Naive thymus-derived CD8-positive, alpha-beta T cell (primary cell): Measurements from ENCODE around the gene VCL. TPM values are rescaled to one million over a fixed set of nuclear protein-coding genes. Genes with fewer than 3 reads are reported as not detected.

Experiments
- ATAC-seq, 2 donors: fragments of 150-1000 bp; cut with Tn5 transposase in 1 of 2; sonication (Bioruptor Pico), chemical (Tn5 transposase) in 1 of 2; 1 replicate in 1 of 2; 2 replicates in 1 of 2; pipeline ENCODE4 v1.10.0; 2021; ENCODE audit warnings: mild to moderate bottlenecking in 2 of 2, moderate library complexity in 2 of 2
- POLR2A ChIA-PET: fragments of 350-600 bp; sonication (Branson Sonifier 250); formaldehyde crosslinking; loops from one replicate; lab custom pipeline; 2021; ENCODE audit warnings: antibody characterized with exemption; lab: Charles Lee
- DNase-seq, 10 donors: peaks; one replicate each; pipeline versions ENCODE4 v3.0.0 to v3.0.0-alpha.2; 2020 to 2022
- H3K27ac Mint-ChIP-seq, 10 donors: one replicate each; pipeline ENCODE4 v1.8.0; 2020 to 2022; ENCODE audit warnings: mild to moderate bottlenecking in 10 of 10, mixed read lengths in 10 of 10, moderate library complexity in 4 of 10, inconsistent platforms in 1 of 10
- H3K27me3 Mint-ChIP-seq, 5 donors: one replicate each; pipeline ENCODE4 v1.8.0; 2021 to 2022; ENCODE audit warnings: mixed read lengths in 5 of 5
- H3K36me3 Mint-ChIP-seq, 3 donors: one replicate each; pipeline ENCODE4 v1.8.0; 2020 to 2022; ENCODE audit warnings: mixed read lengths in 3 of 3, mild to moderate bottlenecking in 2 of 3, inconsistent platforms in 1 of 3
- H3K4me1 Mint-ChIP-seq, 4 donors: one replicate each; pipeline ENCODE4 v1.8.0; 2021 to 2022; ENCODE audit warnings: mixed read lengths in 4 of 4
- H3K4me3 Mint-ChIP-seq, 10 donors: one replicate each; pipeline ENCODE4 v1.8.0; 2020 to 2022; ENCODE audit warnings: mild to moderate bottlenecking in 10 of 10, mixed read lengths in 10 of 10, moderate library complexity in 6 of 10, inconsistent platforms in 1 of 10
- H3K9me3 Mint-ChIP-seq, 9 donors: one replicate each; pipeline ENCODE4 v1.8.0; 2020 to 2022; ENCODE audit warnings: mixed read lengths in 9 of 9, mild to moderate bottlenecking in 3 of 9, inconsistent platforms in 1 of 9, moderate library complexity in 1 of 9
- polyA plus RNA-seq, 3 donors: library from polyadenylated mRNA; unstranded; fragments of 300-500 nt; fragmentation: Illumina TruSeq; gene quantifications; one replicate each; pipeline ENCODE4 v1.2.3, GENCODE V29; 2021
- total RNA-seq, 8 experiments: library from RNA in 2 of 8; stranded (reverse) in 2 of 8; gene quantifications; one replicate each; pipeline ENCODE4 v1.2.3 and lab custom pipeline; 2021 to 2026

Gene VCL
- total and polyA plus RNA-seq, 5 experiments from 2014 or later = 5.0 to 21.2 (median 7.8) TPM

DNA sequence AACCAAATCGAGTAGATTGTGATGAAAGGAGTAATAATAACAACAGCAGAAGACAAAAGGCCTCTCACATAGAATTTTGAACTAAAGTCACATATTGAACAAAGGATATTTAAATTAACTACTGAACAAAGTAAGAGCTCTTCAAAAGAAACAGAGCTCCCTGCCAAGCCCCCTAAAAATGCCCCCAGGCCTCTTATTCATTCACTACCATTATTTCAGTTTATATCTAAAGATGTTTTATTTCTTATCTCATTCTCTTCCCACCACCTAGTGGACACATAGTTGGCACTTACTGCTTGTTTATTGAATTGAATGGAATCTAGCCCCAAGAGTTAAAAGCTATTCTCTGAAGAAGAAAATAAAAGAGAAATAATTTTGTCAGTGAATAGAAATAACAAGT lies 37.4 kb downstream of the VCL start:
- H3K36me3 Mint-ChIP-seq = no peaks in the 10 kb centered on the region
- H3K4me3 Mint-ChIP-seq = no peak overlapping the region
- H3K27me3 Mint-ChIP-seq = no peaks in the 10 kb centered on the region
- ATAC-seq (no peak), DNase-seq (peak in 1 of 10 donors; percentile 5)
- H3K4me1 Mint-ChIP-seq = peaks cover 6 to 51% (median 16%) of the 10 kb centered on the region in 4 donors
- POLR2A ChIA-PET = interaction anchor here (0.7 kb wide), 2 partner anchors 124 to 1148 kb away, joined by 3 to 4 read pairs; no protein-coding TSS in a partner anchor
- no peaks in the 10 kb centered on the region for H3K9me3 Mint-ChIP-seq
- H3K27ac Mint-ChIP-seq = peak overlapping the region in 6 of 10 donors; percentile 4 to 63 (median 42)

DNA sequence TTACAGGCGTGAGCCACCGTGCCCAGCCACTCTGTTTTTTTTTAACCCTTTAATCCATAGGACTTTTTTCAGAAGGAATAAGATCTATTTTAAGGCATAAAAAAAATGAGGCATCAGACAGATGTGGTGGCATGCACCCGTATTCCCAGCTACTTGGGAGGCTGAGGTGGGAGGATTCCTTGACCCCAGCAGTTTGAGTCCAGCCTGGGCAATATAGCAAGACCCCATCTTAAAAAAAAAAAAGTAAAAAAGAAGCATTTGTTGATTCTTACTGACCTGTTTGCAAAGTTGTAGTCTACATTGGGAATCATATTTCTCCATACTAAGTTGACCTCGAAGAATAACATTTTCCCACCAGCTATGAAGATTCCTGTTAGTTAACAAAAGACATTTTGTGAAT lies 38.6 kb downstream of the VCL start:
- Mint-ChIP-seq H3K27ac (no peak overlapping the region), H3K4me1 (peaks cover 6 to 47% (median 12%) of the 10 kb centered on the region in 4 donors), H3K36me3 (no peaks in the 10 kb centered on the region), H3K4me3 (no peak overlapping the region), H3K27me3 (no peaks in the 10 kb centered on the region), H3K9me3 (no peaks in the 10 kb centered on the region)
- POLR2A ChIA-PET = no interaction called here
- ATAC-seq (no peak), DNase-seq (no peak)

DNA sequence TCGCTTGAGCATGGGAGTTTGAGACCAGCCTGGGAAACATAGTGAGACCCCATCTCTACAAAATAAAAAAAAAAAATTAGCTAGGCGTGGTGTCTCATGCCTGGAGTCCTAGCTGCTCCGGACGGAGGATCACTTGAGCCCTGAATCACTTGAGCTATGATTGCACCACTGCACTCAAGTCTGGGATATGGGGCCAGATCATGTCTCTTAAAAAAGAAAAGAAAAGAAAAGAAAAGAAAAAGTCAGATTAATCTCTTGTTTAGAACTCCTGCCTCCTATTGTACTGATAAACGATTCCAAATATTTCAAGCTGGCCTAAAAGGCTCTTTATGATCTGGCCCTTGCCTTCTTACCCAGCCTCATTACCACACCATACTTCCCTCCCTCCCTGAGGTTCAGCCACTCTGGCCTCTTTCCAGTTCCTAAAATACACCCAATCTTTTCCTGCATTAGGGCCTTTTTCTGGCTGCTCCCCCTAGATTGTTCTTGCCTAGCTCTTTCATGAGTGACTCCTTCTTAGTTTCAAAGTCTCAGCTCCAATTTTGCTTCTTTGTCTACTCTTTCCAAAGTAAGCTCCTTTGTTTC lies 41.7 kb downstream of the VCL start:
- POLR2A ChIA-PET = no interaction called here

DNA sequence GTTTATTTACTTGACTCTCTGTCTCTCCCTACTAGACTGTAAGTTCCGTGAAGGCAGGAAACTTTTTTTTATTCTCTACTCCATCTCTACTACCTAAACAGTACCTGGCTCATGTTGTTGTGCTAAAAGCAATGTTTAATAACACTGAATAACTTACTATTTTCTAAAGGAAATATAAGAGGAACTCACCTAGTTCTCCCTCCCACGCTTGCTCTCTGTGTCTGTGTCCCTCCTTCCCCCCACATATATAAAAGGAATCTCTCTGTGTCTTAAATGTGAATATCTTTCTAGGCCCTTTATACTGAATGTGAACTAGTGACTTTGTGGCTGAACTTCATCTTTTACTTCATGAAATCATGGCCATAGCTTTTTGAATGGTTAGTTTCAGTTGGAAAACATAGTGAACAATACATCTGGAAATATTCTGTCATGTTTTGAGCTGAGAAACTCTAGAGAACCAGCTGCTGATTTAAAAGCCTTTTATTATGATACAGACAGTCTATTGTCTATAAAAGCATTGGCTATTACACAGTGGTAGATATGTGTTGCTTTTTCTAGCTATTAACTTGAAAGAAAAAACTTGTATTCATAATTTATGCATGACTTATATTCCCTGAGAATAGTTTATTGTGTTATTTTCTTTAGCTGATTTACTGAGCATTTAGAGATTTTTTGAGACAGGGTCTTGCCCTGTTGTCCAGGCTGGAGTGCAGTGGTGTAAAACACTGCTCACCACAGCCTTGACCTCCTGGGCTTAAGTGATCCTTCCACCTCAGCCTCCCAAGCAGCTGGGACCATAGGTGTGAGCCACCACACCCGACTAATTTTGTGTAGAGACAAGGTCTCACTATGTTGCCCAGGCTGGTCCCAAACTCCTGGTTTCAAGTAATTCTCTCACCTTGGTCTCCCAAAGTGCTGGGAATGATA lies 42.5 kb downstream of the VCL start:
- POLR2A ChIA-PET = interaction anchor here (0.5 to 0.6 kb wide), 2 partner anchors 44 to 143 kb away, joined by 4 to 5 read pairs; no protein-coding TSS in a partner anchor
- Mint-ChIP-seq H3K27me3 (no peaks in the 10 kb centered on the region), H3K9me3 (no peaks in the 10 kb centered on the region), H3K4me1 (peaks cover 0 to 21% (median 2%) of the 10 kb centered on the region in 4 donors), H3K36me3 (peaks cover 0 to 13% (median 7%) of the 10 kb centered on the region in 3 donors), H3K4me3 (no peak overlapping the region), H3K27ac (peak overlapping the region in 2 of 10 donors; percentile 11 to 51)
- ATAC-seq = no peak
- DNase-seq = no peak

More for the DNA sequence above, 41.7 kb downstream of the VCL start:
- H3K4me3 Mint-ChIP-seq = no peak overlapping the region
- no peaks in the 10 kb centered on the region for H3K27me3 Mint-ChIP-seq
- peak overlapping the region in 2 of 10 donors; percentile 11 to 55 for H3K27ac Mint-ChIP-seq
- ATAC-seq = no peak
- H3K36me3 Mint-ChIP-seq = peaks cover 0 to 8% (median 6%) of the 10 kb centered on the region in 3 donors
- DNase-seq = no peak
- H3K4me1 Mint-ChIP-seq = peaks cover 0 to 30% (median 5%) of the 10 kb centered on the region in 4 donors
- H3K9me3 Mint-ChIP-seq = no peaks in the 10 kb centered on the region

DNA sequence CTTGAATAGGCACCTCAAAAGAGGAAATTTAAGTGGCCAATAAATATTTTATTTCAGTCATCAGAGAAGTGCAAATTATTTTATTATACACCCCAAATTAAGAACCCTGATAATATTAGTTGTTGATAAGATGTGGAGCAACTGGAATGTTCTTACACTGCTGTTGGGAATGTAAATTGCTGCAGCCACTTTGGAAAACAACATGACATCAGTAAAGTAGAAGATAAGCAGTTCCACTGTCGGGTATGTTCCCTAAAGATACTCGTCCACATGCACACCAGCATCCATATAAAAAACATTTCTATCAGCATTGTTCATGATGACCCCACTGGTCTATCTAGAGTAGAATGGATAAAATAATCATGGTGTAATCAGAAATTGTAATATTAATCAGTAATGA lies 46.5 kb downstream of the VCL start:
- Mint-ChIP-seq H3K27ac (no peak overlapping the region), H3K9me3 (no peaks in the 10 kb centered on the region), H3K4me1 (peaks cover 0 to 21% (median 2%) of the 10 kb centered on the region in 4 donors), H3K27me3 (no peaks in the 10 kb centered on the region), H3K36me3 (peaks cover 0 to 15% (median 8%) of the 10 kb centered on the region in 3 donors), H3K4me3 (no peak overlapping the region)
- no peak for DNase-seq
- POLR2A ChIA-PET = no interaction called here
- no peak for ATAC-seq

DNA sequence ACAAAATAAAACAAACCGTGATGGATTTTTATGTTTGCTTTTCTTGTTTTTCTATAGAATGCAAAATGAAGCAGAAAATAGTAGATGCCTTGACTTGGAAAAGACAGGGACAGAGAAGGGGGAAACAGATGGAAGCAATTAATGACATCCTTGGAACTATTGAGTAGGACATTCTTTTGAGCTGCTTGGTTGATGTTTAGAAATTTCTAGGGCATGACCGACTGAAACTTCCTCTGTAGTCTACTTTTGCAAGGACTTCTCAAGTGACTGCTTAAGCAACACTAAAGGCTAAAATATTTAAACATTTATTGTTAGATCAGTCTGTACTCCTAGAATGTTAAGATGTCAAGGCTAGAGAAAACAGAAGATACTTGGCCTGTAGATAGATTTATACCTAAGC lies 49.4 kb downstream of the VCL start:
- Mint-ChIP-seq H3K27ac (no peak overlapping the region), H3K36me3 (peaks cover 0 to 15% (median 8%) of the 10 kb centered on the region in 3 donors), H3K27me3 (no peaks in the 10 kb centered on the region), H3K9me3 (no peaks in the 10 kb centered on the region), H3K4me3 (no peak overlapping the region), H3K4me1 (peaks cover 0 to 14% (median 0%) of the 10 kb centered on the region in 4 donors)
- DNase-seq (no peak), ATAC-seq (no peak)
- POLR2A ChIA-PET = interaction anchor here (0.5 kb wide), 1 partner anchor 15 kb away, joined by 3 read pairs; no protein-coding TSS in a partner anchor

DNA sequence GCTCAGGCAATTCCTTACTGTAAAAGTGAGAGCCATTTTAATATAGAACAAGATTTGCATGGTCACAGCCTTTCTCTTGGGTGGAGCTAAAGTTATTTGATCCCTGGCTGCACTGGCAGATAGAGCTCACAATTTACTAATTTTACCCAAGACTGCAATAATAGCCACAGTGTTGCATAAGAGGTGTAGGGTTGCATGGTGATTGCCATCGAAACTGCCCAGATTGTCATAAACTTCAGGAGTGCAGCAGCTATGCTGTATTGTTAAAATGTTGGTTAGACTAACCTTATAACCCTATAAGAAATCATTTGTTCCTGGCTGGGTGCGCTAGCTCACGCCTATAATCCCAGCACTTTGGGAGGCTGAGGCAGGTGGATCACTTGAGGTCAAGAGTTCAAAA lies 50.0 kb downstream of the VCL start:
- POLR2A ChIA-PET = interaction anchor here (0.5 kb wide), 1 partner anchor 15 kb away, joined by 3 read pairs; no protein-coding TSS in a partner anchor
- ATAC-seq = no peak
- no peak for DNase-seq
- H3K27ac Mint-ChIP-seq = no peak overlapping the region
- no peak overlapping the region for H3K4me3 Mint-ChIP-seq
- peaks cover 0 to 14% (median 0%) of the 10 kb centered on the region in 4 donors for H3K4me1 Mint-ChIP-seq
- no peaks in the 10 kb centered on the region for H3K9me3 Mint-ChIP-seq
- no peaks in the 10 kb centered on the region for H3K27me3 Mint-ChIP-seq
- peaks cover 0 to 15% (median 8%) of the 10 kb centered on the region in 3 donors for H3K36me3 Mint-ChIP-seq

DNA sequence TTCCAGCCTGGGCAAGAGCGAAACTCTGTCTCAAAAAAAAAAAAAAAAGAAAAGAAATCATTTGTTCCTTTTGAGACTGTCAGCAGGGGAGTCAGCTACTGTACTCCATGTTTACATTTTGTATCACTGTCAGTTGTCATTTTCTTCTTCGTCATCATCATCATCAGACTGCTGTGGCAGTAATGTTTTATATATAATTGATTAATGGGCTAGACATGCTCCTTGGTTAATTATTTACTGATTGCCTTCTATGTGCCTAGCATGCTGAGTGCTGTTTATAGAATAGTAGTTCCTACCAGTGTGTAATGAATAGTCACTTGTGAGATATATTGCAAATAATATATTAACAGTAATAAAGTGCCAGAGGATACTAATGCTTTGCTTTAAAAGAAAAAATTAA lies 50.5 kb downstream of the VCL start:
- H3K27me3 Mint-ChIP-seq = no peaks in the 10 kb centered on the region
- POLR2A ChIA-PET = no interaction called here

DNA sequence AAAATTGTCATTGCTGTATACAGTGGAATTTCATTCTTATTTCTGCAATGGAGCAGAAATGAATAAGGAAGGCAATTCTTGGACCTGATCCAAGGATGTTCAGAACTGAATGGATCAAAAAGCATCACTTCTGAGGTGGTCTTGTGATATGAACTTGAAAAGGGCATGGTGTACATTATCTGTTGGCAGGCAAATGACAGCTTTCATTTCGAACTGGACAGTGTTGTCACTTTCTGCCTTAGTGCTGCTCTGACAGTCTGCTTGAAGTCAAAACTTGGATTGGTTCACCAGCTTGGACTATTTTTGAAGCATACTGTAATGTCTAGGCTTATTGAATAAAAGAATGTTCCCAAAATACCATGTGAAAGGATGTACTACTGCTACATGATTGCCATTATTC lies 52.0 kb downstream of the VCL start:
- no peaks in the 10 kb centered on the region for H3K9me3 Mint-ChIP-seq
- no peak for DNase-seq
- peaks cover 0 to 4% (median 2%) of the 10 kb centered on the region in 3 donors for H3K36me3 Mint-ChIP-seq
- peak overlapping the region in 1 of 10 donors; percentile 1 for H3K27ac Mint-ChIP-seq
- POLR2A ChIA-PET = no interaction called here
- no peak for ATAC-seq
- peaks cover 0 to 16% (median 0%) of the 10 kb centered on the region in 4 donors for H3K4me1 Mint-ChIP-seq
- H3K4me3 Mint-ChIP-seq = no peak overlapping the region
- H3K27me3 Mint-ChIP-seq = no peaks in the 10 kb centered on the region

More for the DNA sequence above, 50.5 kb downstream of the VCL start:
- ATAC-seq (no peak), DNase-seq (no peak)
- Mint-ChIP-seq H3K27ac (no peak overlapping the region), H3K36me3 (peaks cover 0 to 15% (median 8%) of the 10 kb centered on the region in 3 donors), H3K9me3 (no peaks in the 10 kb centered on the region), H3K4me3 (no peak overlapping the region), H3K4me1 (peaks cover 0 to 14% (median 0%) of the 10 kb centered on the region in 4 donors)

DNA sequence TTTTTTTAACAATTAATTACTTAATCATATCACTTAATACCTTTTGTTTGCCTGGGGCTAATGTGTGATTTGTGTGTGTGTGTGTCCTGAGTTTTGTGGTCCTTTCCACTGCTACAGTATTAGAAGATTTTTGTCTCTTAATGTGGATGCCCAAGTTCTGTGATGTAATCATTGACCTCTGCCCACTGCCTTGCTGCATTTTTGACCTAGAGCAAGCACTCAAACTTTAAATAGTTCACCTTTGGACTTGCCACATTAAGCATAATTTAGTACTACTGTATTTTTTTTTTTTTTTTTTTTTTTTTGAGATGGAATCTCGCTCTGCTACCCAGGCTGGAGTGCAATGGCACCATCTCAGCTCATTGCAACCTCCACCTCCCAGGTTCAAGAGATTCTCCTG lies 52.7 kb downstream of the VCL start:
- Mint-ChIP-seq H3K36me3 (peaks cover 0 to 2% (median 0%) of the 10 kb centered on the region in 3 donors), H3K4me3 (no peak overlapping the region), H3K27me3 (no peaks in the 10 kb centered on the region), H3K9me3 (no peaks in the 10 kb centered on the region), H3K27ac (peak overlapping the region in 1 of 10 donors; percentile 41), H3K4me1 (peaks cover 0 to 18% (median under 1%) of the 10 kb centered on the region in 4 donors)
- ATAC-seq = no peak
- POLR2A ChIA-PET = no interaction called here
- DNase-seq = no peak

DNA sequence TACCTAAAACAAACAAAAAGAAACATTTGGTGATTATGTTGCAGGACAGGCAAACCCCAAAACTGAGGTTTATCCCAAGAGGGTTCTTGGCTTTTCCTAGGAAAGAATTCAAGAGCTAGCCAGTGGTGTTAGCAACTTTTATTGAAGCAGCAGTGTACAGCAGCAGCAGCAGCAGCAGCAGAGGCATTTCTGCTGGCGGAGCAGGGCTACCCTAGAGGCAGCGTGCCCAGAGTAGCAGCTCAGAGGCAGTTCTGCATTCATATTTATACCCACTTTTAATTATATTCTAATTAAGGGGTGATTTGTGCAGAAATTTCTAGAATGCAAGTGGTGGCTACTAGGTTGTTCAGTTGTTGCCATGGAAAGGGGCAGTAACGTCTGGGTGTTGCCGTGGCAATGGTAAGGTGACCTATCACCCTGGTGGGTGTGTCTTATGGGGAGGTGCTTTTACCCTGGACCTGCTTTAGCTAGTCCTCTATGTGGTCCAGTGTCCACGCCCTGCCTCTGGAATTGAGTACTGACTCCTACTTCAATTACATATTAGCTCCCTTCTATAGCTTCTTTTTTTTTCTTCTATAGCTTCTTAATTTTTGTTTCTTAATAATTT lies 53.9 kb downstream of the VCL start:
- Mint-ChIP-seq H3K27ac (no peak overlapping the region), H3K9me3 (no peaks in the 10 kb centered on the region), H3K27me3 (no peaks in the 10 kb centered on the region), H3K4me1 (peaks cover 0 to 26% (median 7%) of the 10 kb centered on the region in 4 donors), H3K36me3 (peaks cover 0 to 1% (median 0%) of the 10 kb centered on the region in 3 donors), H3K4me3 (no peak overlapping the region)
- POLR2A ChIA-PET = interaction anchor here (0.7 to 1.0 kb wide), 2 partner anchors 54 to 522 kb away, joined by 3 to 4 read pairs; partner anchors contain the start of gene VCL
- DNase-seq = no peak
- no peak for ATAC-seq

DNA sequence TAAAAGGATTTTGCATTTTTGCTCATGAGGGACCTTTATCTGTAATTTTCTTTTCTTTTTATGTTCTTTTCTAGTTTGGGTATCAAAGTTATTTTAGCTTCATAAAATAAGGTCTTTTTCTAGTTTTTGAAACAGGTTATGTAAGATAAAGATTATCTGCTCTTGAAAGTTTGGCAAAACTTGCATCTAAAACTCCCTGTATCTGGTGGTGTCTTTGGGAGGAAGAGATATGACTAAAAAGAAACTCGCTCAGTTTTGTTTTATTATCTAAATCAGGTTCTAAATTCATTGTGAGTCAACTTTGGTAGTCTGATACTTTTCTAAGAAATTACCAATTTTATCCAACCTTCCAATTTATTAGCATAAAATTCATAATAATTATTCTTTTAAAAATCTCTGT lies 55.1 kb downstream of the VCL start:
- no peak overlapping the region for H3K27ac Mint-ChIP-seq
- H3K4me3 Mint-ChIP-seq = no peak overlapping the region
- H3K36me3 Mint-ChIP-seq = no peaks in the 10 kb centered on the region
- POLR2A ChIA-PET = no interaction called here
- no peaks in the 10 kb centered on the region for H3K27me3 Mint-ChIP-seq
- ATAC-seq (no peak), DNase-seq (no peak)
- H3K4me1 Mint-ChIP-seq = peaks cover 2 to 25% (median 10%) of the 10 kb centered on the region in 4 donors
- H3K9me3 Mint-ChIP-seq = no peaks in the 10 kb centered on the region
